NOMO-1 (cell line): ENCODE results near the gene SLC25A39.

ENCODE experiments used
- DNase-seq, 2 experiments: peaks; one replicate each; lab custom pipeline; 2025; ENCODE audit not compliant: unreplicated experiment in 2 of 2; lab: John Stamatoyannopoulos, UW

Gene SLC25A39

GRCh38 chr17:44314869-44315661 is 9.6 kb downstream of the SLC25A39 start:
- no peak for DNase-seq

- no peak for DNase-seq
These were observed 10.1 kb downstream of the SLC25A39 start for GRCh38 chr17:44314524-44314868.

- no peak for DNase-seq
These were observed 10.6 kb downstream of the SLC25A39 start for GRCh38 chr17:44314031-44314430.

GRCh38 chr17:44312396-44313104 is 12.1 kb downstream of the SLC25A39 start:
- no peak for DNase-seq

GRCh38 chr17:44311562-44312181 is 13.0 kb downstream of the SLC25A39 start:
- DNase-seq = no peak

- no peak for DNase-seq
These were observed 13.8 kb downstream of the SLC25A39 start for GRCh38 chr17:44310609-44311376.

GRCh38 chr17:44310188-44310587 is 14.4 kb downstream of the SLC25A39 start:
- no peak for DNase-seq

- no peak for DNase-seq
These were observed 15.2 kb downstream of the SLC25A39 start for GRCh38 chr17:44309472-44309871.

GRCh38 chr17:44308865-44309264 is 15.8 kb downstream of the SLC25A39 start:
- DNase-seq = no peak

- peak; percentile 43 to 70 for DNase-seq
These were observed 16.3 kb downstream of the SLC25A39 start, which contains the start of gene RUNDC3A for GRCh38 chr17:44308320-44308818. RUNDC3A (plus strand) TSS chr17:44308601; CDS start chr17:44308833, 232 bp downstream.

- DNase-seq = no peak
These were observed 17.0 kb downstream of the SLC25A39 start for GRCh38 chr17:44307387-44308186.

- no peak for DNase-seq
These were observed 20.0 kb downstream of the SLC25A39 start for GRCh38 chr17:44304651-44305050.

- DNase-seq = no peak
These were observed 26.6 kb downstream of the SLC25A39 start for GRCh38 chr17:44297975-44298374.

GRCh38 chr17:44293509-44294226 is 31.0 kb downstream of the SLC25A39 start:
- DNase-seq = no peak

- DNase-seq = no peak
These were observed 37.0 kb downstream of the SLC25A39 start for GRCh38 chr17:44287651-44288050.

- no peak for DNase-seq
These were observed 40.6 kb downstream of the SLC25A39 start for GRCh38 chr17:44284024-44284400.

- DNase-seq = no peak
These were observed 41.1 kb downstream of the SLC25A39 start for GRCh38 chr17:44283344-44284023.

- no peak for DNase-seq
These were observed 42.4 kb downstream of the SLC25A39 start for GRCh38 chr17:44282264-44282663.

GRCh38 chr17:44281570-44281969 is 43.1 kb downstream of the SLC25A39 start:
- no peak for DNase-seq
